Activated CD4-positive, CD25-positive, alpha-beta regulatory T cell treated with anti-CD3 and anti-CD28 coated beads, Interleukin-2, amount 50 U/mL, for 72 hours (primary cell): ENCODE results near the gene STRA6.

Experiments
- DNase-seq: peaks from one replicate; pipeline ENCODE4 v3.0.0; 2021

Gene STRA6

GRCh38 chr15:74205582-74205947 is 3.0 kb upstream of the STRA6 start:
- DNase-seq: no peak

- no peak for DNase-seq
Observed at GRCh38 chr15:74203914-74204431, 1.4 kb upstream of the STRA6 start.

- no peak for DNase-seq
Observed at GRCh38 chr15:74201710-74202420, 722 bp downstream of the STRA6 start.

GRCh38 chr15:74200871-74201419 is 1.6 kb downstream of the STRA6 start:
- DNase-seq: no peak

GRCh38 chr15:74200412-74200815 is 2.2 kb downstream of the STRA6 start:
- no peak for DNase-seq

GRCh38 chr15:74199297-74199652 is 3.3 kb downstream of the STRA6 start:
- DNase-seq: no peak

GRCh38 chr15:74197176-74197965 is 5.2 kb downstream of the STRA6 start:
- DNase-seq: no peak

- DNase-seq: no peak
Observed at GRCh38 chr15:74196175-74196574, 6.4 kb downstream of the STRA6 start.

- DNase-seq: no peak
Observed at GRCh38 chr15:74194572-74195559, 7.7 kb downstream of the STRA6 start.

- DNase-seq: no peak
Observed at GRCh38 chr15:74193905-74194304, 8.7 kb downstream of the STRA6 start.

GRCh38 chr15:74193299-74193718 is 9.3 kb downstream of the STRA6 start:
- no peak for DNase-seq

GRCh38 chr15:74192751-74193150 is 9.8 kb downstream of the STRA6 start:
- DNase-seq: no peak

- DNase-seq: no peak
Observed at GRCh38 chr15:74191798-74192197, 10.8 kb downstream of the STRA6 start.

- DNase-seq: no peak
Observed at GRCh38 chr15:74188216-74188615, 14.4 kb downstream of the STRA6 start.

GRCh38 chr15:74185710-74186348 is 16.8 kb downstream of the STRA6 start:
- DNase-seq: no peak

GRCh38 chr15:74184582-74185091 is 17.9 kb downstream of the STRA6 start:
- DNase-seq: no peak

- DNase-seq: no peak
Observed at GRCh38 chr15:74182131-74182530, 20.5 kb downstream of the STRA6 start.

GRCh38 chr15:74180881-74181602 is 21.5 kb downstream of the STRA6 start:
- no peak for DNase-seq

- no peak for DNase-seq
Observed at GRCh38 chr15:74179983-74180880, 22.4 kb downstream of the STRA6 start.
